Cardiac fibroblast (primary cell): ENCODE results near the gene RPL4.
A peak's percentile ranks its signal among the peaks of the same experiment; 100 is the strongest.

ENCODE experiments used
- DNase-seq, 2 donors: peaks; one replicate each; pipeline versions ENCODE4 v3.0.0 to v3.0.0-alpha.2; 2010; ENCODE audit warnings: low read depth in 2 of 2
- H3K4me3 ChIP-seq, 2 donors: replicated peaks in 1 of 2; 1 replicate in 1 of 2; 2 replicates in 1 of 2; pipeline ENCODE4 v1.5.1; 2011; ENCODE audit warnings: low read depth in 2 of 2, low read length in 2 of 2, mild to moderate bottlenecking in 2 of 2, moderate library complexity in 1 of 2
- CTCF ChIP-seq: IDR thresholded peaks from one replicate; pipeline ENCODE4 v1.5.1; 2011; ENCODE audit warnings: low read depth, mild to moderate bottlenecking, low read length, inconsistent platforms

RPL4 gene

DNA sequence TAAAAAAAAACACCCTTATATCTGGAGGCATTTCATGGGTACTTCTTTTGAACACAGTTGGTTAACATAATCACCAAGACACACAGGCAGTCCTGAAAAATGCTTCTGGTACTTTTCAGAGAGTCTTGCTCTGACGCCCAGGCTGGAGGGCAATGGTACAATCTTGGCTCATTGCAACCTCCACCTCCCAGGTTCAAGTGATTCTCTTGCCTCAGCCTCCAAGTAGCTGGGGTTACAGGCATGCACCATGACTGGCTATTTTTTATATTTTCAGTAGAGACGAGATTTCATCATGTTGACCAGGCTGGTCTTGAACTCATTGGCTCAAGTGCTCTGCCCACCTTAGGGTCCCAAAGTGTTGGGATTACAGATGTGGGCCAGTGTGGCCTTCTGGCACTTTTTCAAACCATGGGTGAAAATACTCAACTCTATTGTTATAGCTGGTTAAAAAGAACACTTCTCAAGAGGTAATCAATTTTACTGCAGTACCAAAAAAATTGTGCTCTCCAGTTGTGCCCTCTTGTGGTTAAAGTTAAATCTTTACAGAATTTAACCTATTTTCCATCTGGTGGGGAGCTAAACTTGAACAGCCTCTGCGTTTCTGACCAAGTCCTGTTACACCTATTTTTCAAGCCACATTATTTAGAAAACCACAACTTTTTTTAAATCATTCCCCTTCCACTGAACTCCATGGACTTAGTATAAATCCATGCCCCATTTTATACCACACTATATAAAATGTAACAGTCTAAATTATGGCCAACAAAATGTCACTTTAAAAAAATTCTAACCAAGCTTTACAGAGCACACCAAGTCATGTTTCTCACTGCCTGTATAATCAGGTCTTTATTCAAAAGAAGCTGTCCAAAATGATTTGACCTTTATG, 5.9 kb downstream of the RPL4 start:
- DNase-seq = peak; percentile 63 to 66
- H3K4me3 ChIP-seq = no peak overlapping the region
- TF ChIP-seq CTCF = peak; percentile 31

DNA sequence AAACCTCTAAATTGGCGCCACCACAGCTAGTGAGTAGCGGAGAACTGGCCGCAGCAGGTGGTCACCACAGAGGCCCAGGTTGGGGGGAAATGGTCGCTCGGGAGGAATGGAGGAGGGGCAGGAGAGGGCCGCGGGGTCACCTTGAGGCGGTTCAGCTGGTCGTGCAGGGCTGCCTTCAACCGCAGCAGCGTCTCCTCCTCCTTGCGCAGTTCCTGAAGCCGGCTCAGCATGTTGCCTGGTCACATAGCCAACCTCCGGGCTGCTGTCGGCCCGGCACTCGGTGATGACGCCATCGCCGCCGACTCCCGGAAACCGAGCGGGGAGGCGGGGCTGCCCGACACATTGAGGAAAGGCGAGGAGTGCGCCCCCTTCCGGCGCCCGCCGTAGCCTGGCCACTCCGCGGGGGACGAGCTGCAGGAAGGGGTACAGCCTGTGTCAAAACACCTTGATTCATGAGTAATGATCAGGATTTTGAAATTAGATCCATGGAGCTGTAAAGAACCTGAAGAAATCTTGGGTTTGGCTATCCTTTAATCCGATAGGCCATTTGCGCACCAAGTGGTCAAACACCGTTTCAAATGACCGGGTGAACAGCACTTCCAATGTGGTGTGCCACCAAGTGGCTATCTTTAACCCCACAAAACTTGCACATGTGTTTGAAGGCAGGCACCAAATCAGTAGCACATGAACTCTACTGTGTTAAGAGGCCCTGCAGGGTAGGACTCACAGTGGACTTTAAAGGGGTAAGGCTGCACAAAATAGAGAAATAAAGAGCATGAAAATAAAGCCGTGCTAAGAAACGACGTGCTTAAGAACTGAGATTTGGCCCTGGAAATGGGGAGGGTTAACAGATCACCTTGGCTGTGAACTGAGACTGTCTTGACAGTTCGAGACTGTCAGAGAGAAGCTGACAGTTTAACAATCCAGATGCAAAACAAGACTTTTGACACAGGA, 6.9 kb downstream of the RPL4 start, which contains the start of gene SNAPC5:
Gene SNAPC5, minus strand, starts transcription at position 261 of the 954 bp plus-strand sequence. Its CDS starts 31 bp downstream, at position 230.
- peak; percentile 95 for DNase-seq
- peak; percentile 94 for TF ChIP-seq CTCF
- peak within 1 kb of the TSS; percentile 65 to 94 for H3K4me3 ChIP-seq

GRCh38 chr15:66496951-66497501, 7.6 kb downstream of the RPL4 start:
- TF ChIP-seq CTCF = no peak
- H3K4me3 ChIP-seq = peak overlapping the region; percentile 65 to 94
- DNase-seq = peak in 1 of 2 donors; percentile 19

DNA sequence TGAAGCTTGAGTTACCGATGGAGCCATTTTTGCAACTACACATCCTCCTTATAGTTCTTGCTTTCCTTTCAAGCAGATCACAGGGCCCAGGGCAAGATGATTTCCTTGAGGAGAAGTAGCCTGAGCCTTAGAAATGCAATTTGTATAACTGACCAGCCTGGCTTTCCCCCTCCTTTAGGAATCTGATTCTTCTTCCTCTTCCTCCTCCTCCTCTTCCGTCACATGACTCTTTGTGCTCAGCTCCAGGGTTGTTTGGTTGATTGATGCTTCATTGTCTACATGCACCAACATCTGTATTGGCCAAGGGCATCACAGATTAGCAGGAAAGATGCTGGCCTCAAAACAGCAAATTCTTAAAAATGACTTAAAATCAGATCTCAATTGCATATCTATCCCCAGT, 10.4 kb downstream of the RPL4 start:
- no peak overlapping the region for H3K4me3 ChIP-seq
- no peak for TF ChIP-seq CTCF
- DNase-seq = no peak

DNA sequence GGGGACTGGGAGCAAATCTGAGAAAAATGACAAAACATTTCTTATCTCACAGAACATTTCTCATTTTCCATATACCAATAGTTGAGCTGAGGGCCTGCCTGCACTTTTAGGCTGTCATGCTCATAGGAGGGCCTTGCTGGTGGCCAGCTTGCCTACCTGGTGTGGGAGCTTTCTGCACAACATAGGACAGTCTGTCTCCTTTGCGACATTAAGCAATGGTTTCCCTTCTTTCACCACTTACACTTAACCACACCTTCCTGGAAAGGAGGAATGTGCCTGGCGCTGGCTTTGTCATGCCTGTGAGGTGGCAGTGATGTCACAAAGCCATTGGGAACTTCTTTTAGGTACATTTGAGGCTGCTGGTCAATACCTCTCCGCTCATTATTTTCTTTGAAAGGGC, 12.8 kb downstream of the RPL4 start:
- no peak overlapping the region for H3K4me3 ChIP-seq
- no peak for DNase-seq
- no peak for TF ChIP-seq CTCF

- H3K4me3 ChIP-seq = no peak overlapping the region
- TF ChIP-seq CTCF = no peak
- DNase-seq = no peak
Measured at GRCh38 chr15:66489179-66489791, 15.4 kb downstream of the RPL4 start.
